ENCODE measurements around the gene DLL3.

- TF ChIP-seq CTCF (IDR thresholded peaks at IDR 0.05; ENCODE audit: poor library complexity, severe bottlenecking) = no peak
- no peak for TF ChIP-seq EZH2 (IDR thresholded peaks at IDR 0.05; ENCODE audit: borderline replicate concordance, insufficient read depth, low read length, poor library complexity, severe bottlenecking)
- no peak for TF ChIP-seq RAD21 (conservative IDR thresholded peaks at IDR 0.05)
These were observed 15.6 kb upstream of the DLL3 start for GRCh38 chr19:39483141-39483540.
